H1 (cell line): ENCODE measurements around the gene PLXNA4. TPM values are rescaled to one million over a fixed set of nuclear protein-coding genes. Genes with fewer than 3 reads are reported as not detected.

ENCODE experiments used
- CREB1 ChIP-seq: IDR thresholded peaks from 2 replicates; pipeline ENCODE4 v1.6.1; 2012; ENCODE audit warnings: inconsistent platforms
- NANOG ChIP-seq: IDR thresholded peaks from 2 replicates; pipeline ENCODE4 v1.6.1; 2011; ENCODE audit warnings: low read length, low read depth, mild to moderate bottlenecking, inconsistent platforms; ENCODE audit not compliant: insufficient read depth, poor library complexity, severe bottlenecking
- TAF1 ChIP-seq: IDR thresholded peaks from 2 replicates; pipeline ENCODE4 v1.6.1; 2011; ENCODE audit warnings: mild to moderate bottlenecking, low read depth, low read length
- polyA plus RNA-seq, 7 experiments: library from polyadenylated mRNA; depleted of rRNA in 3 of 7; stranded (reverse) in 5 of 7; unstranded in 2 of 7; fragments of >200 nt in 5 of 7; fragments of 200-250 nt in 2 of 7; gene quantifications; 1 replicate in 5 of 7; 2 replicates in 1 of 7; 4 replicates in 1 of 7; pipeline versions ENCODE4 v1.2.1 to v1.2.3, GENCODE V29; 2011 to 2013; ENCODE audit warnings: missing spikeins in 2 of 7, mixed read lengths in 2 of 7
- total RNA-seq: library from RNA; stranded (reverse); fragmentation: NEBNext Ultra II Directional; extraction: Animal tissue kit (Norgen Biotek cat#: 25700); gene quantifications from 2 replicates; pipeline ENCODE4 v1.2.1, GENCODE V29; 2021

The PLXNA4 gene
- total and polyA plus RNA-seq, 2 of the 8 experiments (the other 6 are each of a cell fraction or from before 2014, with no cell fraction given) = 0.76 to 0.79 TPM

- no peak for TF ChIP-seq NANOG
- TF ChIP-seq TAF1 = no peak
- no peak for TF ChIP-seq CREB1
These were observed 37.5 kb upstream of the PLXNA4 start (continued) for GRCh38 chr7:132613737-132614136.
